HG02678 (cell line): ENCODE results near the gene PCSK4.
"Not testable (repeated sequence)": the region's sequence is repeated elsewhere in the genome, so short reads cannot be mapped to it uniquely, and the experiment has no call there.

Experiments
- ATAC-seq: cut with Tn5 transposase; IDR thresholded peaks from one replicate; pipeline ENCODE4 v1.9.1; 2021; ENCODE audit warnings: mild to moderate bottlenecking, moderate library complexity; ENCODE audit not compliant: unreplicated experiment

PCSK4 gene

DNA sequence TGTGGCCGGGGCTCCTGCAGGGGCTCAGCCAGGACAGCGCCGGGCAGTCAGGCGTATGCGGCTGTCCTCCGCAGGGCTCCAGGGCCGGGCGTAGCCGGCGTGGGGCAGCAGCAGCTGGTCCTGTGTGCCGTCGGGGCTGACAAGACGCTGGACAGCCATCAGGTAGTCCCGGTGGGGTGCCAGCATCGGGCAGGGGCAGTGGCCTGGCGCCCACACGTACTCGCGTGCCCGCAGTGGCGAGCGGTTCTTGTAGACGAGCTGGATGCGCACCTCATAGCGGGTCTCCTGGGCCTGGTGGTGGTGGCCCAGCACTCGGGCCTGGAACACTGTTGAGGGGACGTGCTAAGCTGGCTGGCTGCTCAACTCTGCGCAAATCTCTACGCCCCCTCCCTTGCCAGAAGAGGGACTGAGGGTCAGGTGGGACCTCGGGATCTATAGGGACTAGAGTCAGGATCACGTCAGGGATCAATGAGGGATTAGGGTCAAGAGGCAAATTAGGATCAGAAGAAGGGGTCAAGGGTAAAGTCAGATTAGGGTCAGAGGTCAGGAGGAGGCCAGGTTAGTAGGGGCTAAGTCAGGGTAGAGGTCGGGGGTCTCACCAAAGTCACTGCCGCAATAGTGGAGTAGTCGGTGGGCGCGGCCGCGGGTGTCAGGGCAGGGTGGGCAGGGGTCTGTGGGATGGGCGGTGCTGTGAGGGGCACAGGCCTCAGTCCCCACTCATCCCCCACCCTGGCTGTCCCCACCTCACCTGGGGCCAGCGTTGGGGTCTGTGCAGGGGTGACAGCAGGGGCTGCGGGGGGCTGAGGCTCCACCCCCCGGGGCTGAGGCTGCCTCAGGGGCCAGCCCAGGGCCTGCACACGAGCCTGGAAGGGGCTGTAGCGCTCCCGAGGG is 16.1 kb upstream of the PCSK4 start:
- ATAC-seq, result no peak

DNA sequence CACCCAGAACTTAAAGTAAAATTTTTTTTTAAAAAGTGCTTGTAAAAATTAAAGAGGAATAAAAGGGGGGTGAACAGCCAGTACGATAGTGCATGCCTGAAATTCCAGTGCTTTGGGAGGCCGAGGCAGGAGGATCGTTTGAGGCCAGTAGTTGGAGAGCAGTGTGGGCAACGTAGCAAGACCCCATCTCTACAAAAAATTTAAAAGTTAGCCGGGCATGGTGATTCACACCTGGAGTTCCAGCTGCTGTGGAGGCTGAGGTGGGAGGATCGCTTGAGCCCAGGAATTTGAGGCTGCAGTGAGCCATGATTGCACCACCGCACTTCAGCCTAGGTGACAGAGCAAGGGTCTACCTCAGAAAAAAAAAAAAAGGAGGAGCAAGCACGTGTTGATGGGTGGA is 14.9 kb upstream of the PCSK4 start:
- no peak for ATAC-seq

DNA sequence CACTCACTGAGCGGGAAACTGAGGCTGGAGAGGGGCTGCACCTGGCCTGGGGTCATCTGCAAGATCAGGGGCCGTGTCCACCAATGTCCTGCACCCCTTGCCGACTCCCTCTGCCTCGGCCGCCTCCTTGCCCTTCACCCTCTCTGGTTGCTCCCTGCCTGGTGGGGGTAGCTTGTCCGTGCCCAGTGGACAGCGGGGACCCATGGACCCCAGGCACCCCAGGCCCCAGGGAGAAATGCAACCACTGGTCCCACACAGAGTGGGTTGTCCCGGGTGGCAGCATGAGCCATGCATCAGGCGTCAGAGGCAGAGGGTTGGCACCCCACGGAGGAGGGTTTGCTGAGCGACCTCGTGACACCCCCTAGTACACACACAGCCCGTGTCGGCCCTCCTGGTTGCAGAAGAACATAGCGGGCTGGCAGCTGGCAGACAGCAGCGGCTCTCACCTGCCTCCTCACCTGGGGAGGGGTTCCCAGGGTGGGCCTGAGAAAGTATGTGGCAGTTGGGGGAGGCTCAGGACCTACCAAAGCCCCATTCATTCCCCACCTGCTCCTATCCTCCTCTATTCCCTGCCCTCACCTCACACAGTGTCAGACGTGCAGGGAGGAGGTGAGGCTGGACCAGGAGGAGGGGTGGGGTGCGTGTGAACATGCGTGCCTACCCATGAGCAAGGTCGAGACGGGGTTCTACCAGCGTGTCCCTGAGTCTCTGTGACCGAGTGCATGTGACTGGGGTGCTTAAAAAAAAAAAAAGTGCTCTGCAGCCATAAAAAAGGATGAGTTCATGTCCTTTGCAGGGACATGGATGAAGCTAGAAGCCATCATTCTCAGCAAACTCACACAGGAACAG is 14.0 kb upstream of the PCSK4 start:
- no peak for ATAC-seq

DNA sequence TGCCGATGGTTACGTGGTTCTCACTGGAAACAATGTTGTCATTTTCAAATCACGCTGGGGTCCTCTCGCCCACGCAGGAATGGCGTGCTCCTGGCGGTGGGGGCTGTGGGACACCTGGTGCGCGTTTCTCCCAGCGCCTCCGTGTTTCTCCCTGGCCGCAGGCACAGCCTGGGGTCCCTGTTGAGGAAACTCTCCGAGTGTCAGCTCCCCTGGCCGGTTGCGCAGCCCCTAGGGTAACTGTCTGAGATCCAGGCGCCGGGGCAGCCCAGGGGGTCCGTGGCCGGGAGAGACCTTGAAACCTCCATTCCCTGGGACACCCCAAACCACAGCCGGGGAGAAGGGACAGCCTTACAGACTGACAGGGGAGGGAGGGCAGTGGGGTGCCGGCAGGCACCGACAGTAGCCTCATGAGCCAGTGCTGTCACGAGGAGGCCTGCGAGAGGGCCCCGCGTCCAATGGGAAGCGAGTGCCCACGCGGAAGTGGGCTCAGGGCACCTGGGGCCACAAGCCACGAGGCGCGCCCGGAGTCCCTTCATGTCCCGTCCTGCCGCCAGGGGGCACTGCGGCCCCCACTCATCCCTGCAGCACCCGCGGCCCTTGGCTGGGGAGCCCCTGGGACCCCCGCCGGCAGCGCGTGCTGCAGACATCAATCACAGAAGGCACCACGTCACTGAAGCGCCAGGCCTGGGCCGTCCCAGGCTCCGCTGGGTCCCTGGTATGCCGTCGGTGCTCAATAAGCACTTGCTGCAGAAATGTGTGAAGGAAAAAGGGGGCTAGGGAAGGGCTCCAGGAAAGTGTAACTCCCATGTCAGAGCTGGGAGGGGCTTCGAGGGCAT is 13.2 kb upstream of the PCSK4 start:
- ATAC-seq, result no peak

DNA sequence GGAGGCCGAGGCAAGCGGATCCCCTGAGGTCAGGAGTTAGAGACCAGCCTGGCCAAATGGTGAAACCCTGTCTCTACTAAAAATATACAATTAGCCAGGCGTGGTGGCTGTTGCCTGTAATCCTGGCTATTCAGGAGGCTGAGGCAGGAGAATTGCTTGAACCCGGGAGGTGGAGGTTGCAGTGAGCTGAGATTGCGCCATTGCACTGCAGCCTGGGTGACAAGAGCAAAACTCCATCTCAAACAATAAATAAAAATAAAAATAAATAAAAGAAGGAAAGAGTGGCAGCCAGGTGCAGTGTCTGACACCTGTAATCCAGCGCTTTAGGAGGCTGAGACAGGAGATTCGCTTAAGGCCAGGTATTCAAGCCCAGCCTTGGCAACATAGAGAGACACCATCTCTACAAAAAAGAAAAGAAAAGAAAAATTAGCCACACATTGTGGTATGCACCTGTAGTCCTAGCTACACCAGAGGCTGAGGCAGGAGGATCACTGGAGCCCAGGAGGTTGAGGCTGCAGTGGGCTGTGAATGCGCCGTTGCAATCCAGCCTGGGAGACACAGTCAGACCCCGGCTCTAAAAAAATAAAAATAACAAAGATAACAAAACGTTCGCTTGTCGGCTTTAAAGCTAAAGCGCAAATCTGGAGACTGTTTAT is 12.4 kb upstream of the PCSK4 start:
- ATAC-seq, result no peak

DNA sequence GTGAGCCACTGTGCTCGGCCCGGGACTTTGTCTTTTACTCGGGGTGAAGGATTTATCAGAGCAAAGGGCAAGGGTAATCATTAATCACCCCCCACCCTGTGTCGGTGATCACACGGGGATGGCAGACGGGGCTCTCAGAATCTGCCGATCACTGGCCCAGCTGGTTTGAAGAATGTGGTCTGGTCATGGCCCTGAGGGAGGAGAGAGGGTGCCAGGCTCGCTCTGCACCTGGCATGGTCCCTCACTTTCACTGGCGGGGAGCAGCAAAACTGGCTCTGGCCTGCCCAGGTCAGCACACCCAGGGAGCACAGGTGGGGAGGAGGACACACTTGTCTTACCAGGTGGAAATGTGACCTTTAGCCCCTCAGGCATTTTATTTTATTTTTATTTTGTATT is 11.0 kb upstream of the PCSK4 start:
- no peak for ATAC-seq

DNA sequence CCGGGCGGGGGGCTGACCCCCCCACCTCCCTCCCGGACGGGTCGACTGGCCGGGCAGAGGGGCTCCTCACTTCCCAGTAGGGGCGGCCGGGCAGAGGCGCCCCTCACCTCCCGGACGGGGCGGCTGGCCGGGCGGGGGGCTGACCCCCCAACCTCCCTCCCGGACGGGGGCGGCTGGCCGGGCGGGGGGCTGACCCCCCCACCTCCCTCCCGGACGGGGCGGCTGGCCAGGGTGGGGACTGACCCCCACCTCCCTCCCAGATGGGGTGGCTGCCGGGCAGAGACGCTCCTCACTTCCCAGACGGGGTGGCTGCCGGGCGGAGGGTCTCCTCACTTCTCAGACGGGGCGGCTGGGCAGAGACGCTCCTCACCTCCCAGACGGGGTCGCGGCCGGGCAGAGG is 9.1 kb upstream of the PCSK4 start:
- ATAC-seq, result not testable (repeated sequence)

DNA sequence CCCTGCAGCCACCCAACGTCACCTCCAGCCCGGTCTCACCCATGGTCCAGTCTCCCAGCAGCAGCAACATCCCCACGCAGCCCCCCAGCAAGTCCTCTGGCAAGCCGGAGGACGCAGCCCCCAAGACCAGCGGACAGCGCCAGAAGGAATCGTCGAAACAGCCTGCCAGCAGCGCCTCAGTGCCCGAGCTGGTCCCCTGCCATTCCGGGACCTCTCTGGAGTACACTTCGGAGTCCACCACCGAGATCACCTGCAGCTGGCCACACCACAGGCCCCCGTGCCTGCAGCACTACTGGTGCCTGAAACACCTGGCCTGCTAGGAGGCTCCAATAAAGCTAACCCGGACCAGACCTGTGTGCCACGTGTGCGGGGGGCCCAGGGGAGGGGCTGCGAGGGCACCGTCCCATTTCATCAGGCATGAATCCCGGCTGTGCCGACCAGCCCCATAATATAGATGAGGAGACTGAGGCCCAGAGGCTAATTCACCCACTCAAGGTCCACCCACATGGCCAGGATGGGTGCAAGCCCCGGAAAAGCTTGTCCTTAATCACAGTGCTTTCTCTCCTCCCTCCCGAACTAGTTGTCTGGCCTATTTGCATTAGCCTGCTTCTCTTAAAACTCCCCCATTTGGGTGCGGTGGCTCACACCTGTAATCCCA is 7.6 kb upstream of the PCSK4 start:
- no peak for ATAC-seq

- ATAC-seq, result no peak
Measured at GRCh38 chr19:1496714-1497577, 6.8 kb upstream of the PCSK4 start.

- no peak for ATAC-seq
Measured at GRCh38 chr19:1495799-1496713, 5.9 kb upstream of the PCSK4 start.

GRCh38 chr19:1495051-1495798 is 5.1 kb upstream of the PCSK4 start:
- ATAC-seq, result no peak

DNA sequence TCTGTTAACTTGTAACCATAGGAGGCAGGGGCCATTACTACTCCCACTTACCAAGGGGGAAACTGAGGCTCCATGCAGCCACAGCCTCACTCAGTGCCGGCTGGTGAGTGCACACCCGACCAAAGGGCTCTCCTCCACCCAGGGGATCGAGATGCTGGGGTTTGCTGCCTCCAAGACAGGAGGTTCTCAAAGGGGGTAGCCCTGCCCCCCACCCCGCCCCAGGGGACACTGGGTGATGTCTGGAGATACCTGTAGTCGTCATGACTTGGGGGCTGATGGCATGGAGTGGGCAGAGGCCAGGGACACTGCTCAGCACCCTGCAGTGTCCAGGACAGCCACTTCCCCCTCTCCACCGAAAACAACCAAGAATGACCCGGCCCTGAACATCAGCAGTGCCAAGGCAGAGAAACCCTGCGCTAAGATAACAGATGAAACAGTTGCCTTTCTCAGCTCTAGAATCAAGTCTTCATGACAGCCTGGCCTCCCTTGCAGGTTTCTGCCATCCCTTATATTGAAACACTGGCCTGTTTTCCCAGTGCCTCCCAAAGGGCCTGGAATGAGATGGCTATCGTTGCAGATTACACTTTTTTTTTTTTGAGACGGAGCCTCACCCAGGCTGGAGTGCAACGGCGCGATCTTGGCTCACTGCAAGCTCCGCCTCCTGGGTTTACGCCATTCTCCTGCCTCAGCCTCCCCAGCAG is 4.1 kb upstream of the PCSK4 start:
- no peak for ATAC-seq

DNA sequence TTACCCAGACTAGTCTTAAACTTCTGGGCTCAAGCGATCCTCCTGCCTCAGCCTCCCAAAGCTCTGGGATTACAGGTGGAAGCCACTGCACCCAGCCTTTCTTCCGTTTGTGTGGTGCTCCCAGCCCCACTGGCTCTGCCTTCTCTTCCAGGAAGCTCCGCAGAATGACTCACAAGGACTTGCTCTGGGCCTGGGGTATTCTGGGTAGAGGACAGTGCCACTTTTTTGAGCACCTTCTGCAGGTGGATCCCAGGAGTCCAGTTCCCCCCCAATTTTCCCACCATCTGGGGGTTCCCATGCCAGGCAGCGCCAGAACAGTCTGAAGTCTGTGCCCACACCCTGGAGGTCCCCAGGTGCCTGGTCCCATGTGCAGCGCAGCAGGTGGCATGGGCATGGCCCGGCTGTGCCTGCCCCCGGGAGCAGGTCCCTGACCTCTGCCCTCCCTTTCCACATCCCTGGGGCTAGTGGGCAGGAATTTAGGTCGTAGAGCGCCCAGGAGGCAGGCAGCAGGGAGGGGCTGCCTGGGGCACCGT is 2.4 kb upstream of the PCSK4 start:
- no peak for ATAC-seq

DNA sequence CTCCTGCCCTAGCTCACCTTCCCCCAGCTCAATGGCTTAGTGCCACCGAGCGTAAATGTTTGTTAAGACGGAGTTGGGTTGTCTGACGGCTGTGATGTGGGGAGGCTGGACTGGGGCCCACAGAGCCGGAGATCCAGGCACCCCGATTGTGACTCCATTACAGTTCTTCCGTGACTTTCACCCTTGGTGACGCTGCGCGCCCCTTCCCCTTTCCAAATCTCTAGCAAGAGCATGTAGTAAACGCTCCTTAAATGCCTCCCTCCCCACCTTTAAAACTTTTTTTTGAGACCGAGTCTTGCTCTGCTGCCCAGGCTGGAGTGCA is 1.7 kb upstream of the PCSK4 start:
- no peak for ATAC-seq

- no peak for ATAC-seq
Measured at GRCh38 chr19:1491114-1491848, 1.1 kb upstream of the PCSK4 start, which contains the start of gene REEP6. Gene REEP6, plus strand, starts transcription at chr19:1491181. Its CDS starts 89 bp downstream, at chr19:1491270.
